GM12874 (cell line): Measurements from ENCODE around the gene ARID1B.

Source experiments
- CTCF ChIP-seq: IDR thresholded peaks from 2 replicates; pipeline ENCODE4 v1.5.1; 2011; ENCODE audit warnings: low read depth, mild to moderate bottlenecking, control low read depth, low read length, moderate library complexity; ENCODE audit not compliant: insufficient read depth

Gene ARID1B

GRCh38 chr6:157047328-157047727 is 270.1 kb downstream of the ARID1B start:
- no peak for TF ChIP-seq CTCF

- TF ChIP-seq CTCF: no peak
These were observed 270.8 kb downstream of the ARID1B start for GRCh38 chr6:157047951-157048350.

- no peak for TF ChIP-seq CTCF
These were observed 272.0 kb downstream of the ARID1B start for GRCh38 chr6:157049133-157049532.

GRCh38 chr6:157050537-157051265 is 273.5 kb downstream of the ARID1B start:
- no peak for TF ChIP-seq CTCF

- TF ChIP-seq CTCF: no peak
These were observed 277.4 kb downstream of the ARID1B start for GRCh38 chr6:157054531-157054979.

- TF ChIP-seq CTCF: no peak
These were observed 278.7 kb downstream of the ARID1B start for GRCh38 chr6:157055863-157056262.

- TF ChIP-seq CTCF: no peak
These were observed 279.1 kb downstream of the ARID1B start for GRCh38 chr6:157056275-157056674.
